Activated CD4-positive, alpha-beta T cell treated with anti-CD3 and anti-CD28 coated beads, Interleukin-2, Interleukin-6, amounts not matched to agents 100 ng/mL and 50 ng/mL, durations not matched to agents 16 hours and 8 hours (primary cell): ENCODE results near the gene P4HA1.
"Not testable (repeated sequence)": the region's sequence is repeated elsewhere in the genome, so short reads cannot be mapped to it uniquely, and the experiment has no call there.

ENCODE experiments used
- DNase-seq: peaks from one replicate; pipeline ENCODE4 v3.0.0-alpha.2; 2020

The P4HA1 gene

DNA sequence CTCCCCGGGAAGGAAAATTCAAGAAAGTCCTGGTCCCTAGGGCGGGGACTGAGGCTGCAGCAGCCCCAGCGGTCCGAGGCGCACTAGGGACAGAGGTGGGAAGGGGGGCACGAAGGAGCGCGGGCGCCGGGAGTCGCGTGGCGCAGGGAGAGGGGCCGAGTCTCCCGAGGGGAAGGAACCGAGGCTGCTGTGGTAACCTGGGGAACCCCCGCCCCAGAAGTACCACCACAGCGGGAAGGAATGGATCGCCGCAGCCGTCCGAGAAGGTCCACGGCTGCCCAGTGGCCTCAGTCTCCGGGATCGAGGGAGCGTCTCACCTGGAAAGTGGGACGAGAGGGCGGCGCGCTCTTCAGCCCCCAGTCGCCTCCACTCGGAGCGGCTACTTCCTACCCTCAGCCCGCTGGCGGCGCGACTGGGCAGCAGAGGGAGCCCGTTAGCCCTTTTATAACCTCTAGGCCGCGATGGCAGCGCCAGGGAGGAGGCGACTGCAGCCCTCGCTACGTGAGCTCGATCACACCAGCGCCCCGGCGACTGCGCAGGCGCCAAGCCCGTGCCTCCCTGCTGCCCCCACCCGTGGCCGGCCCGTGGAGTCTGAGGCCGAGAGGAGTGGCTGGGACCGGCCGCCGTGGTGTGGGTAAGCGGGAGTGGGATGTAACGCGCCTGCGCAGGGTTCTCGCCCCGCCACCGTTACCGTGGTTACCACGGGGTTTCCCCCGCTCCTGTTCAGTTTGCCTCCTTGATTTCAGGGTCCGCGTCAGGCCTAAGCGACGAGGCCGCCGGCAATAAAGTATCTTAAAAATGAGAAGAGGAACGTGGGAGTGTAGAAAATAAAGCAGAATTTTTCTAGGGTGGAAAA is at the start of gene P4HA1:
Gene P4HA1 (minus strand): TSS at position 418 of the 856 bp plus-strand sequence. CDS start 21,983 bp downstream, outside the sequence.
- peak; percentile 99 for DNase-seq

DNA sequence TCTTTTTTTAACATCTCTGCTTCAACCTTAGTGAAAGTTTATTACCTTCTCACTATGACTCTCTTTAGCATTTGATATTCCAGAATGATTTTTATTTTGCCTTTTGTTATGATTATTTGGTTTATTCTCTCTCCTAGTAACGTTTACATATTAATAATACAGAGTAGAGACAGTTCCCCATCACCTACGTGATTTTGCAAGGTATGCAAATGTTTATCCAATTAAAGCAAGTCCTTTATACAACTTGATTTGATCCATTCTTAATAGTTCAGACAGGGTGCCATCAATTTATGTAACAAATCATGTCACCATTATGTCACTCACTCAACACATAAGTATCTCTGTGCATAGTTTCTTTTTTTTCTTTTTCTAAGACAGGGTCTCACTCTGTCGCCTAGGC is 44.9 kb upstream of the P4HA1 start:
- DNase-seq: no peak

DNA sequence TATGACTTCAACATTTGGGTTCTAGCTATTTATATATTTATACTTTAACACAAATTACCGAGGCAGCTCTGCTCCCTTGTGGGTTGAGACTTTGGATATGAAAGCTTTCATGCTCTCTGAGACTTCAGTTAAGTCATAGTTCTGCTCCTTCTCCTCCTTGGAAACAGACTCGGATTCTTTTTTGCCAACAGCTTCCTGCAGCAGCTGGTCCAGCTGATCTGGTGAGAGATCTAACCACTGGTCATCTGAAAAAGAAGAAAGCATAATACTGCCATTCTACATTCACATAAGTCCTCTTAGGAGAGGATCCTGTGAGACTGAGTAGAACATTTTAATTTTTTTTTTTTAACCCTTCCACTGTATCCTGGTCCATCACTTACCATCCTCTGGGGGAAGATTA is 42.6 kb upstream of the P4HA1 start:
- no peak for DNase-seq

DNA sequence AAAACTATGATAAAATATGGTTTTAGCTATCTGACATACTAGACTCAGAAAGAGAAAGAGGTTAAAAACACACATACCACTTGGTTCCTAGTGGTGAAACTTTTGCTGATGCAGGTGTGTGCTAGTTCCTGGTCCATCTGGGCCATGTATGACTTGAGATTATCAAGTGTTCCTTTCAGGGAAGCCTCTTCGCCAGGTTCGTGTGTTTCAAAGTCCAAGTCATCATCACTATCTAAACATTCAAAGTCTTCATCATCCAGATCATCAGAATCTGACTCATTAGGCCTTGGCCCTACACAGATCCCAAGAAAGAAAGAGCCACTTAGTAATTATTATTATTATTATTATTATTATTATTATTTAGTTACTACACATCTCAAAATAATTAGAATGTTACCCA is 40.0 kb upstream of the P4HA1 start:
- no peak for DNase-seq

DNA sequence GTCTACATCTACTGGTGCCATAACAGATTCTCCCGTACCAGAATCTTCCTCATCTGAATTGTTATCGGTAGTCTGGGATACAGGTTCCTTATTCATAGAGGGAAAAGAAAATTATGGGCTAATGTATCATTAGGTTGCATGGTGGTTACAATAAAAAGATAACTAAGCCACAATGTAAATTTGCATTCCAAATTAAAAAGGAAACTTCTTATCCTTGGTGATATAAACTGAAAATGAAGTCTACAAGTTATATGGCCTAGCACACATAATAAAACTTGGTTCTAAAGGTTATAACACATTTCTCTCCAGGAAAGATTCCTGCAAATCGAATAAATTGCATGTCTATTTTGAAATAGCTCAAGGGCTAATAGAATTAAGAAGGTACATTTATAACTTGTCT is 38.1 kb upstream of the P4HA1 start:
- no peak for DNase-seq

DNA sequence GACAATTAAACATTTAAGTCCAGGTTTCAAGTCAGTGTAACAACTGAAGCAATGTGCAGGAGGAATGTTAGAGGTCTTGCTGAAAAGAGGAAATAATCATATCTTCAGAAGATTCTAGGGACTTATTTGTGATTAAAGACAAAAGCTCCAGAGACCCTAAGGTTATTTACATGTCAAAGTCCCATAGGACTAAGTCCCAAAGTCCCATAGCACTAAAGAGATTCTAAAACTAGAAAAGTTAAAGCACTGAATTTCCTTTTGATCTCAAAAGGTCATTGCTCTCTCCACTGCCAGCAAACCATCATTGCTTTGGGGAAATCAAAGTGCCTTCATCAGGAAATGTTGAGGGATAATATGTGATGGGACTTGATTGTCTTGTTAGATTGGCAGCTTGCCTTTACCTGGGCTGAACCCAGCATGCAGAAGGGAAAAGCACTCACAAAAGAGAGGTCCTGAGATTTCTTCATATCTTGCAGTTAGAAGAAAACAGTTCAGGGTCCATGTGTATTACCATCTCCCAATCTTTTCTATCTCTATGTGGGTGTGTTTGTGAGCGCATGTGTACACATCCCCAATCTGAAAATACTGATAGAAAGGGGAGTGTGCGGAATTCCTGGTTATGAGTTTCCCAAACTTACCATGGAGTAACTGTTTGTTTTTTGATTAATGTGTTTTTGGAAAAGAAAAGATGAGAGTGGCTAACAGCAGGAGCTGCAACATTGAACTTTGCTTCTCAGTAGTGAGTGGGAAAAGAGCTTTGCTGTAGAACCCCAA is 35.4 kb upstream of the P4HA1 start:
- no peak for DNase-seq

DNA sequence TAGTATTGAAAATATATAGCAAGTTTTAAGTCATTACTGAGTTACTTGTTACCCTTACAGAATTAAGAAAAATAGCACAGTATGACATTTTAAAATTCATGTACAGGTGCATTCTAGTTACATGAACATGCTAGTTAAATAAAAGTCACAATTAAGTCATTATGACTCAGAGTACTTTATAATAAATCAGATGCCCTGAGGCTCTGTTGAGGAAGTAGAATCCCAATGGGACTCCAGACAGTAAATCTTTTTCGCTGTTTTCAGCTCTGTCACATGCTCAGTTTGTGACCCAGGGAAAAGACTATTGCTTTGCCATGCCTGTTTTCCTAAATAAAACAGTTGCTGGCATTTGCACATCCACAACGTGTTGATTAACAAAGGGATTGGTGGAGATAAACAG is 34.6 kb upstream of the P4HA1 start:
- no peak for DNase-seq

DNA sequence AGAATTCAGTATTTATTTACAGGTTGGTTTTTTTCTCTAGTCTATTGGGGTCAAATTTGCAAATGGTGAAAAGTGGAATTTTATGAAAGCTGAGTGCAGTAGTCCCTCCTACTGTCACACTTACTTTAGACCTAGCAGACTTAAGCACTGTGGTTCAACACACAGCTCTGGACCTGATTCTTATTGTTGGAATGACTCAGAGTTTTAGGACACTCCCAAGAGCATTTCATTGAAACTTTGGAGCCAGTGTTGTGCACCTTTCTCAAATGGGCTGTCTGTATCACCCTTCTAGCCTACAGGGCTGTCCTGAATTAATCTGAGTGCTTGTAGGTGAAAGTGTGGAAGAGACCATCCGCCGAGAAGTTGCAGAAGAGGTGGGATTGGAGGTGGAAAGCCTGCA is 29.7 kb upstream of the P4HA1 start:
- DNase-seq: no peak

DNA sequence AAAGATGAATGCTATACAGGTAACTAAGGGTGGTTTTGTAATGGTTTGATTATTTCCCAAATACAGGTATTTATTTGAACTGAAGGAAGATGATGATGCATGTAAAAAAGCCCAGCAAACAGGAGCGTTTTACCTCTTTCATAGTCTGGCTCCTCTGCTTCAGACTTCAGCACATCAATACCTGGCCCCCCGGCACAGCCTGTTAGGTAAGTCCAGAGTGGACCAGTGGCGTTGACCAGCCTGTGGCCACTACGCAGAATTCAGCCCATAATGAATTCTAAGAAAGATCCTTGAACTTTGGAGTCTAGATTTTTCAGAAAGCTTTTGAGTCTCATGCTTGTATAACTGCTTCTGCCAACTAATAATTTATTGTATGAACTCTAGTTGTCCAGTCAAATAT is 23.3 kb upstream of the P4HA1 start:
- no peak for DNase-seq

DNA sequence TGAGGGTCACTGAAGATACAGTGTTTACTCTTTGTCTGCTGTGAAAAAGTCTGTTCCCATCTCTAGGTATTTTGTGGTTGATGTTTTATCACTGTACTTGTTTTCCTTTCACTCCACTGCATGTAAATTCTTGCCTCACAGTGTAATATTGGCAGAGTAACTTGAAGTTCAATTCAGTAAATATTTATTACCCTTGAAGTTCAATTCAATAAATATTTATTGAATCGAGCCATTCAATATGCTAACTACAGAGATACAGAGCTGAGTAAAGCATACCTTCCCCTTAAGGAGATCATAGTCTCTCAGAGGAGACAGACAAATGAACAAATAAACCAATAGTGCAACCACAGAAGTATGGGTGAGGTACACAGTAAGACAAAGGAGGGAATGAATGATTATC is 22.8 kb upstream of the P4HA1 start:
- DNase-seq: no peak

DNA sequence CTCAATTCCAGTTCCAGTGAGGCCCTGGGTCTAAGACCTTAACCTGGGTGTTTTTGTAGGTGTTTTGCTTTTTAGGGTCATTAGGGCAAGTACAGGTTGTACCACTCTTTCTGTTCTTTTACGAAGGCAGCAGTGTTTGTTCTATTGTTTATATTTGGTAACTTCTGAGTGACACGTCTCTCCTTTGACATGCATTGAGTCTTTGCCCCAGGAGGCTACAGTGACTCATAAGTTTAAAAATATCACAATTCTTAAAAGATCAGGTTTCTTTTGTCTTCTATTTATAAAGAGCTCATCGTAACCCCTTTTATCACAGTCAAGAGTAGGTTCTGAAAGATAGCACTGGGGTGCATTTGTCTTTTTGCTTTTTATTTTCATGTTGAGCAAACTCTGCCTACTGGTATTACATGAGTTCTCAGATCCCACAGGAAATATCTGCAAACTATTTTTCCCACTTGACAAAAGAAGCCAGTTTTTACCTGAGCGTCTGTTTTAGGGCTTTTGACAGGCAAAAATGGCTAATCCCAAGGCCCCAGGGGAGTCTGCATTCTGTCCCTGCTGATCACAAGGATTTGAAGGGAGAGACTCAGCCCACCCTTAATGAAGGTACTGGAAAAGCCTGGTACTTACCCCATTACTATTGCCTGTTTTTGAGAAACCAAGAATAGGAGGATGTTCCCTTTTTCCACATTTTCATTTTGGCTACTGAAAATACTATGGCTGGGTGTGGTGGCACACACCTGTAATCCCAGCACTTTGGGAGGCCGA is 21.5 kb upstream of the P4HA1 start:
- DNase-seq: no peak

DNA sequence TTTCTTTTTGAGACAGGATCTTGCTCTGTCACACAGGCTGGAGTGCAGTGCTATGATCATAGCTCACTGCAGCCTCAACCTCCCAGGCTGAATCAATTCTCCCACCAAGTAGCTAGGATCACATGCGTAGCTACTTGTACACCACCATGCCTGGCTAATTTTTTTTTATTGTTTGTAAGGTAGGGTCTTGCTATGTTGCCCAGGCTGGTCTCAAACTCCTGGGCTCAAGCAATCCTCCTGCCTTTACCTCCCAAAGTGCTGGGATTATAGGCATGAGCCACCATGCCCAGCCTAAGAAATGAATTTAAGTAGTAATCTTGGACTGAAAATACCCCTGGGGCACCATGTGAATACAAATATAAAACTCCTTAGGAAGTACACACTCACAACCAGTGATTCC is 19.4 kb upstream of the P4HA1 start:
- no peak for DNase-seq

DNA sequence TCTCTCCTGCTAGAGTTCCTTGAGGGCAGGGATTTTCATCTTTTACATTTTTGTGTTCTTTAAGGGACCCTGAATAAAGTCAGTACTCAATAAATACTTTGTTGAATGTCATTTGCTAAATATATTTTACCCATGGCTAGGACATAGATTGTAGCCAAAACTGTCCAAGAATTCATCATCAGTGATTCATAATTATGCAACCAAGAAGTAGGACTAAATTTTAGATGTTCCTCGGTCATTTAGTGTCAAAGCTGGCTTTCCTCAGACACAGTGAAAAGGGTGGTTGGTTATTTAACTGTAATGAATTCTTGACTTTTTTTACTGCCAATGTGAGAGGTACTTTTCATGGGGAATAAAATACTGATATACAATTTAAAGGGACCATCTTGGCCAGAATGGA is 16.9 kb upstream of the P4HA1 start:
- DNase-seq: no peak

DNA sequence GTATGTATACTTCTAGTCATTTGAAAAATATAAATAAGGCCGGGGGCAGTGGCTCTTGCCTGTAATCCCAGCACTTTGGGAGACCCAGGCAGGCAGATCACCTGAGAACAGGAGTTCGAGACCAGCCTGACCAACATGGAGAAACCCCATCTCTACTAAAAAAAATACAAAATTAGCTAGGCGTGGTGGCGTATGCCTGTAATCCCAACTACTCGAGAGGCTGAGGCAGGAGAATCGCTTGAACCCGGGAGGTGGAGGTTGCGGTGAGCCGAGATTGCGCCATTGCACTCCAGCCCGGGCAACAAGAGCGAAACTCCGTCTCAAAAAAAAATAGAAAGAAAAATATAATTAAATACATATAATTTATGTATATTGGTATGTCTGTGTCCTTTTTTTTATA is 15.4 kb upstream of the P4HA1 start:
- not testable (repeated sequence) for DNase-seq

DNA sequence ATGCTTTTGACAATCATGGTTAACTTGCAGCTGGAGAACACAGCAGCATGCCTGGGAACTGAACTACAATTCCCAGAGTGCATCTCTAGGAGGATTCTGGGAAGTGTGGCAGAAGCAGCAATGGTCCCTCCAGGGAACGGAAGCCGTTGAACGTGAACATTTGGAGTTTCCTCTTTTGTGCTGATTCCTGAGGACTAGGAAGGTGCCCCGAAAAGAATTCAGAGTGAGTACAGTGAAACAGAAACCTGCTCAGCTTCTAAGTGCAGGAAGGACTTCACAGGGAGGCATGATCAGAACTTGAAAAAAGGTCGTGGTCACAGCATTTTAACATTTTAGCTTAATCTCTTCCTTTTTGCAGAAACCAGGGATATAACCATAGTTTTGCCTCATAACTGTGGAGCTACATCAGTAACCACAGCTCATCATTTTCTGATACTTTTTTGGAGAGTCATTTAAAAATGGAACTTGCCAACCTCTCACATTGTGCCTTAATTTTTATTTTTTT is 13.7 kb upstream of the P4HA1 start, which contains the start of gene NUDT13:
Gene NUDT13 (plus strand): TSS at position 111 of the 505 bp plus-strand sequence. CDS start 3,911 bp downstream, outside the sequence.
- DNase-seq: peak; percentile 70

DNA sequence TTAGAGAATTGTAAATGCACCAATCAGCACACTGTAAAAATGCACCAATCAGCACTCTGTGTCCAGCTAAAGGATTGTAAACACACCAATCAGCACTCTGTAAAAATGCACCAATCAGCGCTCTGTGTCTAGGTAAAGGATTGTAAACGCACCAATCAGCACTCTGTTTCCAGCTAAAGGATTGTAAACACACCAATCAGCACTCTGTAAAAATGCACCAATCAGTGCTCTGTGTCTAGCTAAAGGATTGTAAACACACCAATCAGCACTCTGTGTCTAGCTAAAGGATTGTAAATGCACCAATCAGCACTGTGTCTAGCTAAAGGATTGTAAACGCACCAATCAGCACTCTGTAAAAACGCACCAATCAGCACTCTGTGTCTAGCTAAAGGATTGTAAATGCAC is 12.6 kb upstream of the P4HA1 start:
- DNase-seq: not testable (repeated sequence)

DNA sequence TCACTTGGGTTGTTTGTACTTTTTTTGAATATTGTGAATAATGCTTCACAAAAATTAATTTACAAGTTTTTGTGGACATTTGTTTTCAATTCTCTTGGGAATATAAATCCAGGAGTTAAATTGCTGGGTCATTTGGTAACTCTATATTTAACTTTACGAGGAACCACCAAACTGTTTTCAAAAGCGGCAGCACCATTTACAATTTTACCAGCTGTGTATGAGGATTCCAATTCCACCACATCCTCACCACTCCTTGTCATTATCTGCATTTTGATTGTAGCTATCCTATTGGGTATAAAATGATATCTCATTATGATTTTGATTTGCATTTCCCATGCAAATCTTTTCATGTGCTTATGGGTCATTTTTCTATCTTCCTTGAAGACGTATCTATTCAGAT is 9.6 kb upstream of the P4HA1 start:
- DNase-seq: no peak

DNA sequence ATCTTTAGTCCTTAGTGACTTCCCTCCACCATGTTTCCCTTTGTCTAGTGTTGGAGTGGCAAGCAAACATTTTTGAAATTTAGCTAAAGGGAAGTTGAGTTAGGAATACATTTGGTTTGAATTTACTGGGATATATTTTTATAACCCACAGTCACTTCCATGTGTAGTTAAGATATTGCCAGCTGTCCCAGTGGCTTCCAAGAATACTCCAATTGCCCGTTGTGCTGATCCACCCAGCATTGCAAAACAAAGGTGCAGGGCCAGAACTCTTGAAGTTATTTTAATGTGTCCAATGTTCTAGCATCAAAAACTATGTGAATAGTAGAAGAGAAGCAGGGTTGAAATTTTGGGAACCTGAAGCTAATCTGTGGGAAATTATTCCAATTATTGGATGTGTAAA is 2.5 kb upstream of the P4HA1 start:
- DNase-seq: no peak

DNA sequence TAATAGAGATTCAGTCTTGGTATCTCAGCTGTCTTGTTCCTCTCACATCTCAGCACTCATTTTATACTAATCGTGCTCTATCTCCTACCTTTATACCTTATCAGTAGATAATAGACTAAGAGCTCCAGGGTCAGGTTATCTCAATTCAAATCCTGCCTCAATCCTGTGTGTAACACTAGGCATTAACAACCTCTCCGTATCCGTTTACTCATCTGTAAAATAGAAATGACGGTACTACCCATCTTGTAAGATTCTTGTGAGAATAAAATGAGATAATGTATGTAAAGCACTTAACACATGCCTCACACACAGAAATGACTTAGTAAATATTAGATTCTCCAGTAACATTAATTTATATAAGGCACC is 622 bp upstream of the P4HA1 start:
- no peak for DNase-seq

DNA sequence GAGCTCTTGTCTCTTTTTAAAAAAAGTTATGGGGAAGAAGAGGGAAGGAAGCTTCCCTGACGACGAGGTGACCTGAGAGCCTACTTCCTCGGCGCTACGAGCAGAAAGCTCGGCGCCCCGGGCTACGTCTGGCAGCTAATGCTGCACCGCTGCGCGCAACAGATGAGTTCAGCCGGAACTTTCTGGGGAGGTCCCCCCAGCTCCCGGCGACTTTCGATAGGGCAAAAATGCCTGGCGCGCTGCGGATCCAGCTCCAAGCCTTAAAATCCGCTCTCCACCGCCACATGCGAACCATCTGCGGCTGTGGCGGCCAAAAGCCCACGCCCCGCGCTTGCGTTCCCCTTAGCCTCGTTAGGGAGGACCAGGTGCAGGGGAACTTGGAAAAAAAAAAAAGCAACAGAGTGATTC is 621 bp downstream of the P4HA1 start:
- DNase-seq: peak; percentile 81

DNA sequence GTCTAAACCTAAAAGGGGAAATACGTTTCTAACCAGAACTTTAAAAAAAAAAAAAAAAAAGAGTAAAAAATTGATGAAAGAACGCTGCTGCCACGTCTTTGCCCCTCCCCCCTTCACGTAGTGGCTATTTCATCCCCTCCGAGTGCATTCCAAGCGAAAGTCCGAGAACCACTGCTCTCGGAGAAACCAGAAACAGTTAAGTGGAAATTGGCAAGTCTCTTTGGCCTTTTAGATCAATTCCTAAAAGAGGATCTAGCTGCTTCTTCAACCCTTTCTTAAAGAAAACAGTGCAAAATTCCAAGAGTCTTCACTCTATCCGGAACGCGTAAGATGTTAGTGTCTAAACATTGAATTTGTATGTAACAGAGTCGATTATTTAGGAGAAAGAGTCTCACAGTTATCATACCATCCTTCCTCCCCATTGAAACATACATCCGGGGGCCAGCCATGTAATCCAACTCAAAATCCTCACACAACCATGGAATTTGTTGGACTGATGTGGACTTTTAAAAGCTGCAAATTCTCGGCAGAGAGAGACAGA is 1.1 kb downstream of the P4HA1 start:
- DNase-seq: peak; percentile 52

DNA sequence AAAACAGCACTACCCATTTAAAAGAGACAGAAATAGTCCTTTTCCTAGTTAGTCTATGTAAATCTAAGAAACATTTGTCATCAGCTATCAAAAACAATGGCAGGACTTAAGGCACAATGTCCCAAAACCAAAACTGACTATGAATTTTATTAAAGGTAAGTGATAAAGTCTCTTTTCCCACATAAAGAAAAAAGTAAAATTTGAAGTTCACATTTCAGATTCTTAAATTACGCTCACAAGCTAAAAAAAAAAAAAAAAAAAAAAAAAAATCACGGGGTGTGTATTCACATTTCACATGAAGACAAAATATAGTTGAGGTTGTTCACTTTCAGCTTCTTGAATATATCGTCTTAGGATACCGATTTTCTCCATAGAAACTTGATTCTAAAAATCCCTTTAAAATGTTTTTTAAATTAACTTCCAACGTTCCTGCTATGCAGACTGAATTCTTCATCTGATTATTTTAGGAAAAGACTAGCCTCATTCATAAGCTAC is 1.6 kb downstream of the P4HA1 start:
- DNase-seq: no peak
